GM12874 (cell line): ENCODE results near the gene CXCR5.

Experiments used
- TF ChIP-seq, protein P1 (sequence below): IDR thresholded peaks from 2 replicates; pipeline ENCODE4 v1.5.1; 2011; ENCODE audit warnings: low read depth, mild to moderate bottlenecking, control low read depth, low read length, moderate library complexity; ENCODE audit not compliant: insufficient read depth

CXCR5 gene

DNA sequence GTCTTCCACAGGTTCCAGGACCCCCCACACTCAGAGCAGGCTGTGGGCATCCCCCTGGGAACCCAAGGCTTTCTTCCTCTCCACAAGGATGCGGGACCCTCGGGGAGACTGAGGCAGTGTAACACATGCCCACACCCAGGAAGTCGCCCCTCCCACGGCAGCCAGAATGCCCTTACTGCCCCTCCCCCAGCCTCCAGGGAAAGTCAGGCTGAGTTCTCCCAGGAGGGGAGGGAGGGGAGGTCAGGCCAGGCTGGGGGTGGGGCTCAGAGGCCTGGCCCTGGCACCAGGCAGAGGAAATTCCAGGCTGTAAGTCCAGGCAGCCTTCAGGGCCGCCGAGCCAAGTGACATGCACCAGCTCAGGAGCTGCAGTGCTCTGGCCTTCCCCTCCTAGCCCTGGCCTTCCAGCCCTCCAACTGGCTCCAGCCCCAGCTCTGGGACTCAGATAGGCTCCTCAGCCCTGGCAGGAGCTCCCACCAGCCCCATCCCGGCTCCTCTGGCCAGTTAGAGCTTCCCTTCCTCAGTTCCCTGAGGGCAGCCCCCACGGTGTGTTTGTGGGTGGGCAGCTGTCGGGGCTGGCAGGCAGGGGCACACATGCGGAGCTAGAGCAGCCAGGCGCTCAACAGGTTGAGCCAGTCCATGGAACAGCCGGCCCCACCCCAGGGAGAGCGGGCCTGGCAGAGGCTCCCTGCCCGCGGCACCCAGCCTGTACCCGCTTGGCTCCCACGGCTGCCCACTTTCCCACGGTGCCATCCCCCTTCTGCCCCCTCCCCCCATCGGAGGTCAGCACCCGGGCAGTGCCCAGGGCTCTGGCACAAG, 38.4 kb downstream of the CXCR5 start:
- TF ChIP-seq, protein P1, sequence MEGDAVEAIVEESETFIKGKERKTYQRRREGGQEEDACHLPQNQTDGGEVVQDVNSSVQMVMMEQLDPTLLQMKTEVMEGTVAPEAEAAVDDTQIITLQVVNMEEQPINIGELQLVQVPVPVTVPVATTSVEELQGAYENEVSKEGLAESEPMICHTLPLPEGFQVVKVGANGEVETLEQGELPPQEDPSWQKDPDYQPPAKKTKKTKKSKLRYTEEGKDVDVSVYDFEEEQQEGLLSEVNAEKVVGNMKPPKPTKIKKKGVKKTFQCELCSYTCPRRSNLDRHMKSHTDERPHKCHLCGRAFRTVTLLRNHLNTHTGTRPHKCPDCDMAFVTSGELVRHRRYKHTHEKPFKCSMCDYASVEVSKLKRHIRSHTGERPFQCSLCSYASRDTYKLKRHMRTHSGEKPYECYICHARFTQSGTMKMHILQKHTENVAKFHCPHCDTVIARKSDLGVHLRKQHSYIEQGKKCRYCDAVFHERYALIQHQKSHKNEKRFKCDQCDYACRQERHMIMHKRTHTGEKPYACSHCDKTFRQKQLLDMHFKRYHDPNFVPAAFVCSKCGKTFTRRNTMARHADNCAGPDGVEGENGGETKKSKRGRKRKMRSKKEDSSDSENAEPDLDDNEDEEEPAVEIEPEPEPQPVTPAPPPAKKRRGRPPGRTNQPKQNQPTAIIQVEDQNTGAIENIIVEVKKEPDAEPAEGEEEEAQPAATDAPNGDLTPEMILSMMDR: no peak

DNA sequence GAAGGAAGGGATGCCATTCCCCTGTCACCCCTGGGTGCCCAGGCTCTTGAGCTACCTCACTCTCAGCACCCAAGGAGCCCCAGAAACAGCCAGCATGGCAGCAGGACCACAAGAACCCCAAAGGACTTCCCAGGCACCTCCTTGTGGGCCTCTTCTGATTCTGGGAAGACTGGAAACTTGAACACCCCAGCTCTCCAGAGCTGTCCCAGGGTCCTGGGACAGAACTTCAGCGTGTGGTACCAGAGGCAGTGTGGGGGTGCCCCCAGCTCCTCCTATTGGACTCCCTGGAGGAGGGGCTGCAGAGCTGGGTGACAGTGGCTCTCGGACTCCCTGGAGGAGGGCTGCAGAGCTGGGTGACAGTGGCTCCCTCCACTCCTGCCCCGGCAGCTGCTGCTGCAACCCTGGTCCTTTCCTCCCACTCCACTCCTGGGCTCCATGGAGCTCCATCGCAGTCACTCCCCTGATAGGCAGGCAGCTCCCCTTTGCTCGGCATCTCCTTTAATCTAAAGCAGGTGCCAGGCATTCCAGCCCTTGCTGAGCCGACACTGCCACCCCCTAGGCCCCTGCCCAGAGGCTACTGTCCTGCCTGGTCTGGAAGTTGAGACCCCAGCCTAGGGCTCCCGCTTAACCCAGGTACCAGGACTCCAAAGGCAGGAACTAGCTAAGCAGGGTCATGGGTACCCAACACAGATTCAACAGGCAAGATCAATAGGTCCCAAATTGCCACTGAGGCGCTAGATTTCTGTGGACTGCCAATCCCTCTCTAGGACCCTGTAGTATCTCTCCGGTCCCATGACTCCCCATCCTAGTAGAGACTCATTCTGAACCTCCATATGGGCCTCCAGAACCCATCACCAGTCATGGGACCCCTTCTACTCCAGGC, 39.3 kb downstream of the CXCR5 start:
- TF ChIP-seq, protein P1: no peak

DNA sequence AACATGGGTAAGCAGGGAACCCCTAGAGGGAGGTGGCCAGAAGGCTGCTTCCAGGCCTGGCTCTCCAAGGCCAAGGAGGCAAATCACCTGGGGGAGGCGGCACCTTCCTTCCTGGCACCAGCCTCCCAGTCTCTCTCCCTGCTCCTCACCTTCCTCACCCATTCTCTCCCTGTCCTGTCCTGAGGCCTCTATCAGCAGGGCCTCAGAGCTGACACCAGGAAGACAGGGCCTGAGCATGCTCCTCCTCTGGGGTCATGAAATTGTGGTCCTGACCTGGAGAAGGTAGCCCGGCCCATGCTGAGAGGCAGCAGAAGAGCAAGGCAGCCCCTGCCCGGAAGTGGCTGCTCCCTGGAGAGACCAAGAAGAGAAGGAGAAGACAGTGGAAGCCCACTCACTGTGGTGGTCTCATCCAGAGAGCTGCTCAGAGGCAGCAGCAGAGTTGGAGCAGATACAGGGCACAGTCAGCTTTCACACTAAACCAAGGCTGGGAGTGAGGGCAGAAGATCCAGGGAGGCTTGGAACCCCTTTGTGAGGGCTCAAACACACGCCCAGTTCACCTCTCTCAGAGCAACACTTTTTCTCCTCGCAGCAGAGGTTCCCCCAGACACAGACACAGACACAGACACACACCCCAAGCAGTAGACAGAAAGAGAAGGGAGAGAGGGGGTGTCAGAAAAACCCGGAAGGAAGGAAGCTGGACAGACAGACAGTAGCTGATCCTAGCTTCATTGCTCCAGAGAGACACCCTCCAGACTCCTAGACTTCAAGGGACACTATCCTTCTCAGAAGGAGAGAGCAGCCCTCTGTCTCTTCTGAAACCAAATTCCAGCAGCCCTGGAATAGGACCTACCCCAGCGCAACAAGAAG, 40.3 kb downstream of the CXCR5 start:
- TF ChIP-seq, protein P1: no peak

DNA sequence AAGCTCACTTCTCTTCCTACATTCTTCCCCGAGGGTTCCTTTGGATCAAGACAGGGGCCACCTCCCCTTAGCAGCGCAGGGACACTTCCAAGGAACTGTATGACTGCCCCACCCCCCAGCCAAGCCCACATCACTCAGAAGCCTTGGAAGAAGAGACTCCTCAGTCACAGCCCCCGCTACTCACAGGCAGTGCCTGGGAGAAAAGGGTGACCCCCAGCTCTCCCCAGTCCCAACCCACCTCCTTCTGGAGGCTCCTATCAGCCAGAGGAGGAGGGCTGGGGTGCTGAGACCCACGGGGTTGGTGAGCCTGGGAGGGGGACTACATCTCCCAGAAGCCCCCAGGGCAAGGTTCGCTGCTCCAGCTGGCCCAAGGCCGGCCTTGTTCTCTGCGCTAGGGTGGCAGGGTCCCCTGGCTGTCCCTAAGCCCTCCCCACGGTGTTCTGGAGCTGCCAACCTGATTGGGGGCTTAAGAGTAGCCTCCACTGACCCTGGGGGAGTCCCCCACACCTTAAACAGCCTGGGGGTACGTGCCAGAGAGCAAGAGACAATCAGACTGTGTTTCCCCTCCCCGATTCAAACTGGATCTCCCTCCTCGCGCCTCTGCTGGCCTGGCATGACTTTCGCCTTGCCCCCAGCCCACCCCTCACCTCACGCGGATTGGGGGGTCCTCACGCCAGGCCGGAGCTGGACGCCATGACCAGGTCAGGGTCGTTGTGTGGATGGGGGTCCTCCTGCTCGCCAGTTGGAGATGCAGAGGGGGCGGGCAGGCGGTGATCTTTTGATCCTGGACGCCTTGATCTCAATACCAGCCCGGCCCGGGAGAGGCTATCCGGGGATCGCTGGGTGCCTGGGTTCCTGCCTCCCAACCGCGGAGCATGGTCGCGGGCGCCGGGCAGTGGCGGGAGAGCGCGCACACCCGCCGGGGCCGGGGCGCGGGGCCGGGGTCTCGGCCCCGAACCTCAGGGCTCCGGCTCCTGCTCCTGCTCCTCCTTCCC, 41.2 kb downstream of the CXCR5 start:
- TF ChIP-seq, protein P1: no peak

DNA sequence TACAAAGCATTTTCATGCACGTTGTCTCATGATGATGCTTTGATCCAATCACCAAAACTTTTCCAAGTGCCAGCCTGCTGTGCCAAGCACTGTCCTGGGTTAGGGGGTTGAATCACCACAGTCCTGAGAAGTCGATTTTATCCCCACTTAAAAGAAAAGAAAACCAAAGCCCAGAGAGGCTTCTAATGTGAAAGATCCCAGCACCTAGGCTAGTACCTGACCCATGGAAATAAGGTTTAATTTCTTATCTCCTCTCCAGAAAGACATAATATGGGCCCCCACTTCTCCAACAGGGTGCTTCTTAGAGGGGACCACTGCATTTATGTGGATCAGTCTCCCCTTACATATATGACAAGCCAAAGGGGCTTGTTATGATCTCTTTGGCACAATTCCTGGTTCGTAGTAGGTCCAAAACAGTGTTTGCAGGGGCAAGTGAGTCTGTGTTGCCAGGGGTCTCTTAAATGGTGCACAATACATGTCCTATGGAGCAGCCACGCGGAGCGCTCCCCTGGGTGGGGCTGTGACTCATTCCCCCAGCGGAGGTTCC, 43.9 kb downstream of the CXCR5 start:
- TF ChIP-seq, protein P1: no peak

DNA sequence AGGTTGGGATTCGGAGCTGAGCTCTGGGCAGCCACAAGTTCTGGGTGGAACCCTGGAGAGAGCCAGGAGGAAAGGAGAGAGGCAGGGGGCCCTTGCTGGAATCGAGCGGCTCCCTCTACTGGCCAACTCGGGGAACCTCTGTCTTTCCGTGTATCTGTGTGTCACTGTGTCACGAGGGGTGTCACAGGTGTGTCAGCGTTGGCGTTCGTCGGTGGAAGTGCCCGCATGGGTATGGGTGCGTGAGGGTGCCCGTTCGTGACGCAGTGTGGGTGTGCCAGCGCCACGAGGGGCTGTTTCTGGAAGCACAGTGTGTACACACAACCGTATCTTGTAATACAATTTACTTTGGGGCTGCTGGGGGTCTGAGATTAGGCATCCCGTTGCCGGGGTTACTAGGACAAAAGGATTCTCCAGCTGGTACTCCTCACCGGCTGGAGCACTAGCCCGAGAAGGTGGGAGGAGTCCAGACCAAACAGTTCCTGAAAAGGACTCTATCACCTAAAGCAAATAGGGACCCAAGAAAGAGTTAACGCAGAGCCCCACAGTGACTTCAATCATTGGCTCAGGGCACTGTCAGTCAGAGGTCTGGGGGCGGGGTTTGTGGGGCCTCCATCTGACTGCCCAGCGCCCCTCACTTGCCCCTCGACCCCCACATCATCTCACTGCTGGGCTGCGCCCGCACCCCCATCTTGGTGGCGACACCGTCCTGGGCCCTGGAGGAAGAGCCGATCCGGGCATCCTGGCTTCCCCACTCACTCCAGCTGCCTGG, 44.6 kb downstream of the CXCR5 start:
- TF ChIP-seq, protein P1: peak; percentile 98
